OCI-LY1 (cell line): ENCODE results near the gene MRPL14.

Experiments
- EZH2 ChIP-seq: fragments of 200-600 bp; sonication (generic), shearing (Covaris generic); IDR thresholded peaks from 2 replicates; pipeline ENCODE4 v1.8.0; 2017; ENCODE audit warnings: borderline replicate concordance, mixed run types, mild to moderate bottlenecking, antibody characterized with exemption, low read length, moderate library complexity, mixed read lengths
- TF ChIP-seq, protein P1 (sequence below): fragments of 200-600 bp; sonication (generic), shearing (Covaris generic); IDR thresholded peaks from 2 replicates; pipeline ENCODE4 v1.5.1; 2017; ENCODE audit warnings: mild to moderate bottlenecking, antibody characterized with exemption, low read length, moderate library complexity, mixed read lengths

DNA sequence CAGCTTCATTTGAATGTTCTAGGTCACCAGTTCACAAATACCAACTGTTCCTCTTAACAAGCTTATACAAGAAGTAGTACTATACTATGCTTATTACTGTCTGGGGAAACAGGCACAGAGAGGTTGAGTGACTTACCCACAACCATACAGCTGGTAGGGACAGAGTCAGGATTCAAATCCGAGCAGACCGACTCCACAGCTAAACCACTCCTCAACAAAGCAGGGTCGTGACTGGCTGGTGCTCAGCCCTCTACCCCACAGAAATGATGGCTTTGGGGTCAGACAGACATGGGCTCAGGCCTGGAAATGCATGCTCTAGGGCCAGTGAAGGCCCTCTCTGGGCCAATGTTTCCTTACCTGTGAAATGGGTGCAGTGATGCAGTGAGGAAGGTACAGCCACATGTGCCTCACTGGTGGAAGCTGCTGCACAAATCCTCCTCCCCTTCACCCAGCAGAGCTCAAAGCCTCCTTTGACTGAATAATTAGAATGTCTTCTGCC, 63.6 kb downstream of the MRPL14 start:
- TF ChIP-seq, protein P1, sequence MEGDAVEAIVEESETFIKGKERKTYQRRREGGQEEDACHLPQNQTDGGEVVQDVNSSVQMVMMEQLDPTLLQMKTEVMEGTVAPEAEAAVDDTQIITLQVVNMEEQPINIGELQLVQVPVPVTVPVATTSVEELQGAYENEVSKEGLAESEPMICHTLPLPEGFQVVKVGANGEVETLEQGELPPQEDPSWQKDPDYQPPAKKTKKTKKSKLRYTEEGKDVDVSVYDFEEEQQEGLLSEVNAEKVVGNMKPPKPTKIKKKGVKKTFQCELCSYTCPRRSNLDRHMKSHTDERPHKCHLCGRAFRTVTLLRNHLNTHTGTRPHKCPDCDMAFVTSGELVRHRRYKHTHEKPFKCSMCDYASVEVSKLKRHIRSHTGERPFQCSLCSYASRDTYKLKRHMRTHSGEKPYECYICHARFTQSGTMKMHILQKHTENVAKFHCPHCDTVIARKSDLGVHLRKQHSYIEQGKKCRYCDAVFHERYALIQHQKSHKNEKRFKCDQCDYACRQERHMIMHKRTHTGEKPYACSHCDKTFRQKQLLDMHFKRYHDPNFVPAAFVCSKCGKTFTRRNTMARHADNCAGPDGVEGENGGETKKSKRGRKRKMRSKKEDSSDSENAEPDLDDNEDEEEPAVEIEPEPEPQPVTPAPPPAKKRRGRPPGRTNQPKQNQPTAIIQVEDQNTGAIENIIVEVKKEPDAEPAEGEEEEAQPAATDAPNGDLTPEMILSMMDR = no peak
- no peak for TF ChIP-seq EZH2
